Measurements from ENCODE around the gene FRYL.

DNA sequence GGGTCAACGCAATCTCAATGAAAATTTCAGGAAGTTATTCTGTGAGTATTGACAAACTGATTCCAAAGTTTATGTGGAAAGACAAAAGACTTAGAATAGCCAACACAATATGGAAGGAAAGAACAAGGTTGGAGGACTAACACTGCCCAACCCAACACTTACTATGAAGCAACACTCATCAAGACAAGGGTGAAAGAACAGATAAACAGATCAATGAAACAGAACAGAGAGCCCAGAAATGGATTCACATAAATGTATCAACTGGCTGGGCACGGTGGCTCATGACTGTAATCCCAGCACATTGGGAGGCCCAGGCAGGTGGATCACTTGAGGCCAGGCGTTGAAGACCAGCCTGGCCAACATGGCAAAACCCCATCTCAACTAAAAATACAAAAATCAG, 41.2 kb downstream of the FRYL start:
- TF ChIP-seq, protein P1, sequence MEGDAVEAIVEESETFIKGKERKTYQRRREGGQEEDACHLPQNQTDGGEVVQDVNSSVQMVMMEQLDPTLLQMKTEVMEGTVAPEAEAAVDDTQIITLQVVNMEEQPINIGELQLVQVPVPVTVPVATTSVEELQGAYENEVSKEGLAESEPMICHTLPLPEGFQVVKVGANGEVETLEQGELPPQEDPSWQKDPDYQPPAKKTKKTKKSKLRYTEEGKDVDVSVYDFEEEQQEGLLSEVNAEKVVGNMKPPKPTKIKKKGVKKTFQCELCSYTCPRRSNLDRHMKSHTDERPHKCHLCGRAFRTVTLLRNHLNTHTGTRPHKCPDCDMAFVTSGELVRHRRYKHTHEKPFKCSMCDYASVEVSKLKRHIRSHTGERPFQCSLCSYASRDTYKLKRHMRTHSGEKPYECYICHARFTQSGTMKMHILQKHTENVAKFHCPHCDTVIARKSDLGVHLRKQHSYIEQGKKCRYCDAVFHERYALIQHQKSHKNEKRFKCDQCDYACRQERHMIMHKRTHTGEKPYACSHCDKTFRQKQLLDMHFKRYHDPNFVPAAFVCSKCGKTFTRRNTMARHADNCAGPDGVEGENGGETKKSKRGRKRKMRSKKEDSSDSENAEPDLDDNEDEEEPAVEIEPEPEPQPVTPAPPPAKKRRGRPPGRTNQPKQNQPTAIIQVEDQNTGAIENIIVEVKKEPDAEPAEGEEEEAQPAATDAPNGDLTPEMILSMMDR (conservative IDR thresholded peaks at IDR 0.05): no peak
- TF ChIP-seq ZFX (IDR thresholded peaks at IDR 0.05): no peak
